Ureter (tissue), 1 donor: ENCODE results near the gene SPRY1. TPM values are rescaled to one million over a fixed set of nuclear protein-coding genes. Genes with fewer than 3 reads are reported as not detected.

Experiments used
- DNase-seq: peaks from one replicate; pipeline ENCODE4 v3.0.0-alpha.2; 2020; ENCODE audit warnings: low spot score
- total RNA-seq: library from RNA; stranded (reverse); gene quantifications from one replicate; pipeline ENCODE4 v1.2.4, GENCODE V29; 2023
- donor health status: DM: yes; HTN: yes; CAD: no.

The SPRY1 gene
- total RNA-seq, 1 donor from 2014 or later = 197 TPM

GRCh38 chr4:123409334-123409733 is 12.7 kb downstream of the SPRY1 start:
- DNase-seq = no peak

- DNase-seq = no peak
Observed at GRCh38 chr4:123411514-123411913, 14.9 kb downstream of the SPRY1 start.

- no peak for DNase-seq
Observed at GRCh38 chr4:123412091-123412505, 15.5 kb downstream of the SPRY1 start.

GRCh38 chr4:123412700-123413512 is 16.3 kb downstream of the SPRY1 start:
- no peak for DNase-seq

- no peak for DNase-seq
Observed at GRCh38 chr4:123415576-123415975, 19.0 kb downstream of the SPRY1 start.

- no peak for DNase-seq
Observed at GRCh38 chr4:123415977-123416376, 19.4 kb downstream of the SPRY1 start.

GRCh38 chr4:123417813-123418212 is 21.2 kb downstream of the SPRY1 start:
- DNase-seq = no peak

- no peak for DNase-seq
Observed at GRCh38 chr4:123418351-123418931, 21.8 kb downstream of the SPRY1 start.

- DNase-seq = no peak
Observed at GRCh38 chr4:123419885-123420755, 23.5 kb downstream of the SPRY1 start.

- no peak for DNase-seq
Observed at GRCh38 chr4:123421227-123421936, 24.8 kb downstream of the SPRY1 start.

- no peak for DNase-seq
Observed at GRCh38 chr4:123421937-123422781, 25.6 kb downstream of the SPRY1 start.

GRCh38 chr4:123423819-123424218 is 27.2 kb downstream of the SPRY1 start:
- DNase-seq = no peak

GRCh38 chr4:123427951-123428350 is 31.4 kb downstream of the SPRY1 start:
- DNase-seq = no peak

GRCh38 chr4:123430031-123430430 is 33.4 kb downstream of the SPRY1 start:
- DNase-seq = no peak

GRCh38 chr4:123430501-123430900 is 33.9 kb downstream of the SPRY1 start:
- no peak for DNase-seq

- no peak for DNase-seq
Observed at GRCh38 chr4:123433573-123433972, 37.0 kb downstream of the SPRY1 start.

GRCh38 chr4:123433976-123434375 is 37.4 kb downstream of the SPRY1 start:
- no peak for DNase-seq

- no peak for DNase-seq
Observed at GRCh38 chr4:123435246-123436113, 38.9 kb downstream of the SPRY1 start.

GRCh38 chr4:123438031-123438430 is 41.4 kb downstream of the SPRY1 start:
- DNase-seq = no peak
